Middle frontal gyrus (tissue), 1 donor: ENCODE data around the gene RASGEF1C.

Source experiments
- DNase-seq: peaks from one replicate; pipeline ENCODE4 v3.0.0-alpha.2; 2015; ENCODE audit warnings: low spot score; ENCODE audit errors: extremely low spot score

RASGEF1C gene

GRCh38 chr5:180209137-180209581 lies at the start of gene RASGEF1C:
RASGEF1C (minus strand) TSS chr5:180209211; CDS start chr5:180138052, 71,159 bp downstream.
- DNase-seq, result peak; percentile 55

GRCh38 chr5:180253036-180253824 lies 44.2 kb upstream of the RASGEF1C start:
- DNase-seq, result no peak

GRCh38 chr5:180251887-180252286 lies 42.9 kb upstream of the RASGEF1C start:
- DNase-seq, result no peak

- DNase-seq, result no peak
Observed at GRCh38 chr5:180251141-180251540, 42.1 kb upstream of the RASGEF1C start.

- DNase-seq, result no peak
Observed at GRCh38 chr5:180250329-180250728, 41.3 kb upstream of the RASGEF1C start.

- peak; percentile 9 for DNase-seq
Observed at GRCh38 chr5:180241600-180241999, 32.6 kb upstream of the RASGEF1C start.

GRCh38 chr5:180238631-180239030 lies 29.6 kb upstream of the RASGEF1C start:
- DNase-seq, result no peak

- DNase-seq, result no peak
Observed at GRCh38 chr5:180235846-180236245, 26.8 kb upstream of the RASGEF1C start.

GRCh38 chr5:180235077-180235476 lies 26.1 kb upstream of the RASGEF1C start:
- DNase-seq, result no peak

GRCh38 chr5:180234271-180234670 lies 25.3 kb upstream of the RASGEF1C start:
- DNase-seq, result no peak

GRCh38 chr5:180233729-180234128 lies 24.7 kb upstream of the RASGEF1C start:
- DNase-seq, result no peak

- DNase-seq, result no peak
Observed at GRCh38 chr5:180230017-180230416, 21.0 kb upstream of the RASGEF1C start.

- DNase-seq, result no peak
Observed at GRCh38 chr5:180222056-180222455, 13.0 kb upstream of the RASGEF1C start.

- no peak for DNase-seq
Observed at GRCh38 chr5:180217797-180218196, 8.8 kb upstream of the RASGEF1C start.

- no peak for DNase-seq
Observed at GRCh38 chr5:180216646-180217171, 7.7 kb upstream of the RASGEF1C start.

- DNase-seq, result no peak
Observed at GRCh38 chr5:180215783-180216630, 7.0 kb upstream of the RASGEF1C start.

- DNase-seq, result no peak
Observed at GRCh38 chr5:180214870-180215770, 6.1 kb upstream of the RASGEF1C start.

- DNase-seq, result no peak
Observed at GRCh38 chr5:180213657-180214207, 4.7 kb upstream of the RASGEF1C start.

GRCh38 chr5:180213256-180213600 lies 4.2 kb upstream of the RASGEF1C start:
- no peak for DNase-seq

- DNase-seq, result no peak
Observed at GRCh38 chr5:180212363-180213255, 3.6 kb upstream of the RASGEF1C start.
